ENCODE results near the gene CYP46A1. TPM values are rescaled to one million over a fixed set of nuclear protein-coding genes. Genes with fewer than 3 reads are reported as not detected.

The CYP46A1 gene
- total and polyA plus RNA-seq, 9 donors: 2.3 to 6.3 (median 3.7) TPM

GRCh38 chr14:99687284-99688209 lies 3.4 kb downstream of the CYP46A1 start:
- Histone ChIP-seq H3K27me3 (ENCODE audit: control insufficient read depth, insufficient read depth, low read length) (peaks cover 12% of the 10 kb centered on the region), H3K4me3 (ENCODE audit: low read length) (no peak overlapping the region), H3K36me3 (ENCODE audit: control insufficient read depth, insufficient read depth, low read length) (no peaks in the 10 kb centered on the region), H3K4me1 (ENCODE audit: control insufficient read depth, insufficient read depth, low read length) (peaks cover 21% of the 10 kb centered on the region), H3K9me3 (replicated peaks; ENCODE audit: control insufficient read depth, low read depth, low read length) (no peaks in the 10 kb centered on the region), H3K27ac (ENCODE audit: low read length) (no peak overlapping the region)
- WGBS (ENCODE audit: insufficient coverage): 66% methylated on average over 7 of the region's 12 CpGs
- no peak for DNase-seq

GRCh38 chr14:99688210-99688581 lies 4.1 kb downstream of the CYP46A1 start:
- WGBS (ENCODE audit: insufficient coverage): 36% methylated on average over 9 of the region's 10 CpGs
- no peaks in the 10 kb centered on the region for H3K36me3 ChIP-seq (ENCODE audit: control insufficient read depth, insufficient read depth, low read length)
- H3K27me3 ChIP-seq (ENCODE audit: control insufficient read depth, insufficient read depth, low read length): peaks cover 12% of the 10 kb centered on the region
- H3K4me1 ChIP-seq (ENCODE audit: control insufficient read depth, insufficient read depth, low read length): peaks cover 14% of the 10 kb centered on the region
- DNase-seq: no peak
- no peak overlapping the region for H3K27ac ChIP-seq (ENCODE audit: low read length)
- H3K4me3 ChIP-seq (ENCODE audit: low read length): no peak overlapping the region
- no peaks in the 10 kb centered on the region for H3K9me3 ChIP-seq (replicated peaks; ENCODE audit: control insufficient read depth, low read depth, low read length)

- no peak overlapping the region for H3K4me3 ChIP-seq (ENCODE audit: low read length)
- H3K4me1 ChIP-seq (ENCODE audit: control insufficient read depth, insufficient read depth, low read length): peaks cover 10% of the 10 kb centered on the region
- H3K27ac ChIP-seq (ENCODE audit: low read length): no peak overlapping the region
- WGBS (ENCODE audit: insufficient coverage): 84% methylated on average over 11 of the region's 11 CpGs
- no peak for DNase-seq
- peaks cover 12% of the 10 kb centered on the region for H3K27me3 ChIP-seq (ENCODE audit: control insufficient read depth, insufficient read depth, low read length)
- H3K36me3 ChIP-seq (ENCODE audit: control insufficient read depth, insufficient read depth, low read length): no peaks in the 10 kb centered on the region
- H3K9me3 ChIP-seq (replicated peaks; ENCODE audit: control insufficient read depth, low read depth, low read length): no peaks in the 10 kb centered on the region
Measured at GRCh38 chr14:99688629-99689028, 4.5 kb downstream of the CYP46A1 start.

- WGBS (ENCODE audit: insufficient coverage): 85% methylated on average over 9 of the region's 11 CpGs
- Histone ChIP-seq H3K4me3 (ENCODE audit: low read length) (no peak overlapping the region), H3K27ac (ENCODE audit: low read length) (no peak overlapping the region), H3K4me1 (ENCODE audit: control insufficient read depth, insufficient read depth, low read length) (peaks cover 8% of the 10 kb centered on the region), H3K27me3 (ENCODE audit: control insufficient read depth, insufficient read depth, low read length) (peaks cover 12% of the 10 kb centered on the region), H3K36me3 (ENCODE audit: control insufficient read depth, insufficient read depth, low read length) (no peaks in the 10 kb centered on the region), H3K9me3 (replicated peaks; ENCODE audit: control insufficient read depth, low read depth, low read length) (no peaks in the 10 kb centered on the region)
- no peak for DNase-seq
Measured at GRCh38 chr14:99689266-99690236, 5.5 kb downstream of the CYP46A1 start.

- no peak overlapping the region for H3K27ac ChIP-seq (ENCODE audit: low read length)
- DNase-seq: no peak
- no peaks in the 10 kb centered on the region for H3K9me3 ChIP-seq (replicated peaks; ENCODE audit: control insufficient read depth, low read depth, low read length)
- H3K36me3 ChIP-seq (ENCODE audit: control insufficient read depth, insufficient read depth, low read length): no peaks in the 10 kb centered on the region
- peaks cover 3% of the 10 kb centered on the region for H3K4me1 ChIP-seq (ENCODE audit: control insufficient read depth, insufficient read depth, low read length)
- H3K27me3 ChIP-seq (ENCODE audit: control insufficient read depth, insufficient read depth, low read length): peaks cover 12% of the 10 kb centered on the region
- 100% methylated on average over 1 of the region's 5 CpGs for WGBS (ENCODE audit: insufficient coverage)
- no peak overlapping the region for H3K4me3 ChIP-seq (ENCODE audit: low read length)
Measured at GRCh38 chr14:99690636-99691035, 6.5 kb downstream of the CYP46A1 start.

- no peak for DNase-seq
- no peak overlapping the region for H3K4me3 ChIP-seq (ENCODE audit: low read length)
- 91% methylated on average over 11 of the region's 13 CpGs for WGBS (ENCODE audit: insufficient coverage)
Measured at GRCh38 chr14:99691111-99691885, 7.2 kb downstream of the CYP46A1 start.

GRCh38 chr14:99693918-99694317 lies 9.8 kb downstream of the CYP46A1 start:
- DNase-seq: no peak
- Histone ChIP-seq H3K9me3 (replicated peaks; ENCODE audit: control insufficient read depth, low read depth, low read length) (no peaks in the 10 kb centered on the region), H3K27ac (ENCODE audit: low read length) (no peak overlapping the region), H3K4me1 (ENCODE audit: control insufficient read depth, insufficient read depth, low read length) (no peaks in the 10 kb centered on the region), H3K4me3 (ENCODE audit: low read length) (no peak overlapping the region), H3K27me3 (ENCODE audit: control insufficient read depth, insufficient read depth, low read length) (peaks cover 4% of the 10 kb centered on the region), H3K36me3 (ENCODE audit: control insufficient read depth, insufficient read depth, low read length) (no peaks in the 10 kb centered on the region)
- WGBS (ENCODE audit: insufficient coverage): no CpG with 5 or more reads among the region's 3 CpGs

More at GRCh38 chr14:99691111-99691885, 7.2 kb downstream of the CYP46A1 start:
- Histone ChIP-seq H3K27me3 (ENCODE audit: control insufficient read depth, insufficient read depth, low read length) (peaks cover 12% of the 10 kb centered on the region), H3K9me3 (replicated peaks; ENCODE audit: control insufficient read depth, low read depth, low read length) (no peaks in the 10 kb centered on the region), H3K36me3 (ENCODE audit: control insufficient read depth, insufficient read depth, low read length) (no peaks in the 10 kb centered on the region), H3K4me1 (ENCODE audit: control insufficient read depth, insufficient read depth, low read length) (peaks cover 3% of the 10 kb centered on the region), H3K27ac (ENCODE audit: low read length) (no peak overlapping the region)

GRCh38 chr14:99696929-99697328 lies 12.8 kb downstream of the CYP46A1 start:
- Histone ChIP-seq H3K9me3 (replicated peaks; ENCODE audit: control insufficient read depth, low read depth, low read length) (peaks cover under 1% of the 10 kb centered on the region), H3K4me1 (ENCODE audit: control insufficient read depth, insufficient read depth, low read length) (no peaks in the 10 kb centered on the region)
- WGBS (ENCODE audit: insufficient coverage): 85% methylated on average over 3 of the region's 4 CpGs

GRCh38 chr14:99698236-99698635 lies 14.1 kb downstream of the CYP46A1 start:
- H3K4me3 ChIP-seq (ENCODE audit: low read length): no peak overlapping the region
- H3K9me3 ChIP-seq (replicated peaks; ENCODE audit: control insufficient read depth, low read depth, low read length): peaks cover 9% of the 10 kb centered on the region
- H3K27me3 ChIP-seq (ENCODE audit: control insufficient read depth, insufficient read depth, low read length): no peaks in the 10 kb centered on the region
- H3K27ac ChIP-seq (ENCODE audit: low read length): no peak overlapping the region
- no peaks in the 10 kb centered on the region for H3K4me1 ChIP-seq (ENCODE audit: control insufficient read depth, insufficient read depth, low read length)
- WGBS (ENCODE audit: insufficient coverage): 73% methylated on average over 3 of the region's 6 CpGs
- no peaks in the 10 kb centered on the region for H3K36me3 ChIP-seq (ENCODE audit: control insufficient read depth, insufficient read depth, low read length)
- DNase-seq: no peak

More at GRCh38 chr14:99696929-99697328, 12.8 kb downstream of the CYP46A1 start:
- no peak for DNase-seq
- Histone ChIP-seq H3K36me3 (ENCODE audit: control insufficient read depth, insufficient read depth, low read length) (no peaks in the 10 kb centered on the region), H3K4me3 (ENCODE audit: low read length) (no peak overlapping the region), H3K27me3 (ENCODE audit: control insufficient read depth, insufficient read depth, low read length) (no peaks in the 10 kb centered on the region), H3K27ac (ENCODE audit: low read length) (no peak overlapping the region)
